HFFc6 (cell line): ENCODE data around the gene KCNIP4. TPM values are rescaled to one million over a fixed set of nuclear protein-coding genes. Genes with fewer than 3 reads are reported as not detected.

Experiments
- DNase-seq: peaks from one replicate; pipeline ENCODE4 v3.0.0-alpha.2; 2018
- H3K27ac Mint-ChIP-seq: 2 replicates; pipeline ENCODE4 v1.8.0; 2020; ENCODE audit warnings: mild to moderate bottlenecking, mixed read lengths
- H3K27me3 Mint-ChIP-seq: 2 replicates; pipeline ENCODE4 v1.8.0; 2021; ENCODE audit warnings: mild to moderate bottlenecking, moderate library complexity, mixed read lengths; ENCODE audit not compliant: insufficient read depth
- H3K36me3 Mint-ChIP-seq: 2 replicates; pipeline ENCODE4 v1.8.0; 2021; ENCODE audit warnings: low read depth, mixed read lengths
- H3K4me1 Mint-ChIP-seq: 2 replicates; pipeline ENCODE4 v1.8.0; 2020; ENCODE audit warnings: low read depth, mixed read lengths
- H3K4me3 Mint-ChIP-seq: 2 replicates; pipeline ENCODE4 v1.8.0; 2020; ENCODE audit warnings: mild to moderate bottlenecking, moderate library complexity, mixed read lengths
- H3K9me3 Mint-ChIP-seq: 2 replicates; pipeline ENCODE4 v1.8.0; 2020; ENCODE audit warnings: mild to moderate bottlenecking, mixed read lengths
- CTCF ChIP-seq: fragments of 200-600 bp; sonication (generic); IDR thresholded peaks from 2 replicates; pipeline ENCODE4 v1.5.0; 2021; ENCODE audit warnings: antibody characterized with exemption, mild to moderate bottlenecking
- total RNA-seq, 6 experiments: library from RNA; stranded (reverse); fragmentation: NEBNext Ultra II Directional; extraction: Animal tissue kit (Norgen Biotek cat#: 25700); gene quantifications; 2 replicates in 1 of 6; 3 replicates in 5 of 6; pipeline ENCODE4 v1.2.3, GENCODE V29; 2021

KCNIP4 gene
- total RNA-seq, 6 experiments from 2014 or later: not detected

DNA sequence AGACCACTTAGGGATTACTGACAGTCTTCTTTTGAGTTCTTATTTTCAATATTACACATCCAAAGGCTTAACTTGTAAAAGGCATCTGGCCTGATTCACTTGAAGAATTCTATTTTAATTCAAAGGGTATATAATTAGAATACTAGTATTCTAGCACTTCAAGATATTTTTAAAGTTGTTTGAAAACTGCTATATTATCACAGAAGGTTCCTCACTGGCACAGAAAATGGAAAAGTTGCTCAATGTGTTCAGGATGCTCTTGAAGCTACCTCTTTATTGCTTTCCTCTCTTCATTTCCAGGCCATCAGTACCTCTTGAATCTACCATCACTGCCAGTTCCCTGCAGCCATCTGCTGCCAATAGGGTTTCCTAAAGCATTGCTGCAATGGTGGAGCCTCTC lies 271.4 kb downstream of the KCNIP4 start:
- Mint-ChIP-seq H3K27me3 (no peaks in the 10 kb centered on the region), H3K36me3 (no peaks in the 10 kb centered on the region), H3K27ac (no peak overlapping the region), H3K9me3 (peaks cover 37% of the 10 kb centered on the region), H3K4me1 (no peaks in the 10 kb centered on the region), H3K4me3 (no peak overlapping the region)
- no peak for TF ChIP-seq CTCF
- no peak for DNase-seq

GRCh38 chr4:21664355-21664754 lies 284.2 kb downstream of the KCNIP4 start:
- Mint-ChIP-seq H3K9me3 (peaks cover 37% of the 10 kb centered on the region), H3K36me3 (no peaks in the 10 kb centered on the region), H3K4me3 (no peak overlapping the region), H3K4me1 (no peaks in the 10 kb centered on the region), H3K27ac (no peak overlapping the region), H3K27me3 (no peaks in the 10 kb centered on the region)
- no peak for TF ChIP-seq CTCF
- DNase-seq: no peak

GRCh38 chr4:21656832-21657231 lies 291.7 kb downstream of the KCNIP4 start:
- Mint-ChIP-seq H3K9me3 (peaks cover 32% of the 10 kb centered on the region), H3K27ac (no peak overlapping the region), H3K27me3 (no peaks in the 10 kb centered on the region; the same call in 1 of the 2 replicates)

DNA sequence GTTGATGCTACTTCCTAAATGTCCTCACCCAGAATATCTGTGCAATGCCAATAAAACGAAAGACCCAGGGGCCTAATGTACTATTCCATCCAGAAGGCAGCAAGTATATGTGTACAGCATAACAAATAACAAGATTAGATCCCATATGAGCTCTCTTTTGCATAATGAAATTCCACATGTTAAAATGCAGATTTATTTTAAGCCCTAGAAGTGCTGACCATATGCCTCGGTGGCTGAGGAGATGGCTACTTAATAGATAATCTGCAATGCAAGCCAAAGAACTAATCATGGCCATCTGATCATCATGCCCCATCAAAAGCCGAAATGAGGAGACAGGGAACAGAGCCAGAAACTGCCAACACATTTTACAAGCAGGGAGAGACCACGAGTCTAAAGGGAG lies 293.5 kb downstream of the KCNIP4 start:
- no peak overlapping the region for H3K4me3 Mint-ChIP-seq
- DNase-seq: no peak
- no peaks in the 10 kb centered on the region; the same call in 1 of the 2 replicates for H3K27me3 Mint-ChIP-seq
- peaks cover 27% of the 10 kb centered on the region for H3K9me3 Mint-ChIP-seq
- H3K36me3 Mint-ChIP-seq: no peaks in the 10 kb centered on the region
- H3K4me1 Mint-ChIP-seq: no peaks in the 10 kb centered on the region
- H3K27ac Mint-ChIP-seq: no peak overlapping the region
- TF ChIP-seq CTCF: no peak

More at GRCh38 chr4:21656832-21657231, 291.7 kb downstream of the KCNIP4 start:
- H3K36me3 Mint-ChIP-seq: no peaks in the 10 kb centered on the region
- no peak for TF ChIP-seq CTCF
- DNase-seq: no peak
- H3K4me3 Mint-ChIP-seq: no peak overlapping the region
- no peaks in the 10 kb centered on the region for H3K4me1 Mint-ChIP-seq

DNA sequence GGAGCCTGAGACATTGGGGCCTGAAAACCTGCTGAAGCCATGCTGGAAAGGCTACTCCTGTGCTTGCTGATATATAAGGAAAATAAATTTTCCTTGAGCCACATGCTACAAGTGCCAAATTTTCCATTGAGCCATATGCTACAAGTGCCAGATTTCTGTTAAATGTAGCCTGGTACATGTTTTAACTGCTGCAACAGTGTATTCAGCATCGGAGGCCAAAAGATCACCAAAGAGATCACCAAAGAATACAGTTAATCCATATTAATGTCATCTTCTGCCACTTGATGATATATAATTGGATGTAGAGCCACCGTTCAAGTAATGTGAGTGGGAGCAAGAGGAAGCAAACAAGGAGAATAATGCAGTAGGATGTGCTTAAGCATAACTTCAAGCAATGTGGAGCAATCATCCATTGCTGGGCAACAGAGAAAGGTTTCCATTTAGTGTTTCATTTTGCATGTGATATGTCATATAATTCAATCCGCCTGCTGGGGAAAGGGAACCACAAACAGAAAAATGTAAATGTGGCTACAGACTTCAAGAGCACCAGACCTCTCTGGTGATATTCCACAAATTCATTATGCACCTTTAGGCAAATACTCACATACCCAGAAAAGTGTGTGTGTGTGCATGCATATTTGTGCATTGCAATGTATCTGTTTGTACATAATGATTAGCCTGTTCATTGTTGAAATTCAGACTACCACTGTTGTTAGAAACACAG lies 295.9 kb downstream of the KCNIP4 start:
- Mint-ChIP-seq H3K4me1 (no peaks in the 10 kb centered on the region), H3K27ac (no peak overlapping the region), H3K36me3 (no peaks in the 10 kb centered on the region; the same call in 1 of the 2 replicates), H3K9me3 (peaks cover 22% of the 10 kb centered on the region), H3K27me3 (no peaks in the 10 kb centered on the region; the same call in 1 of the 2 replicates), H3K4me3 (no peak overlapping the region)
- no peak for DNase-seq
- no peak for TF ChIP-seq CTCF
